Caco-2 (cell line): ENCODE data around the gene NOPCHAP1. TPM values are rescaled to one million over a fixed set of nuclear protein-coding genes. Genes with fewer than 3 reads are reported as not detected.

ENCODE experiments used
- BruUV-seq: library from RNA; stranded (reverse); fragments of 400-500 nt; replicated peaks from 2 replicates; lab custom pipeline; 2021; lab: Mats Ljungman, UMichigan
- CTCF ChIA-PET: fragments of 300-600 bp; sonication (Branson Sonifier 250); formaldehyde crosslinking; loops from one replicate; lab custom pipeline; 2022; ENCODE audit warnings: antibody characterized with exemption; lab: Charles Lee
- POLR2A ChIA-PET: fragments of 300-600 bp; sonication (Branson Sonifier 250); formaldehyde crosslinking; loops from one replicate; lab custom pipeline; 2022; ENCODE audit warnings: antibody characterized with exemption; lab: Charles Lee
- DNase-seq, 2 experiments: peaks; one replicate each; pipeline versions ENCODE4 v3.0.0 to v3.0.0-alpha.2; 2020 to 2022
- H3K27me3 ChIP-seq: replicated peaks from 2 replicates; pipeline ENCODE4 v1.6.0; 2011; ENCODE audit warnings: low read length; ENCODE audit not compliant: control insufficient read depth, insufficient read depth
- H3K36me3 ChIP-seq: 2 replicates; pipeline ENCODE4 v1.5.1; 2011; ENCODE audit warnings: low read length; ENCODE audit not compliant: control insufficient read depth, insufficient read depth
- H3K4me1 ChIP-seq: fragments of 250-450 bp; sonication (Bioruptor Pico); 2 replicates; pipeline ENCODE4 v1.5.1; 2020; ENCODE audit warnings: mild to moderate bottlenecking
- H3K4me3 ChIP-seq: 2 replicates; pipeline ENCODE4 v1.5.1; 2011; ENCODE audit warnings: low read depth, mild to moderate bottlenecking, control low read depth, low read length
- H3K9me3 ChIP-seq: fragments of 250-450 bp; sonication (Bioruptor Pico); 2 replicates; pipeline ENCODE4 v1.5.1; 2020; ENCODE audit warnings: mild to moderate bottlenecking, moderate library complexity
- H3K27ac Mint-ChIP-seq: one replicate; pipeline ENCODE4 v1.8.0; 2022; ENCODE audit warnings: mixed read lengths; ENCODE audit not compliant: unreplicated experiment
- H3K27me3 Mint-ChIP-seq: one replicate; pipeline ENCODE4 v1.8.0; 2022; ENCODE audit warnings: mixed read lengths; ENCODE audit not compliant: insufficient read depth, unreplicated experiment
- H3K36me3 Mint-ChIP-seq: one replicate; pipeline ENCODE4 v1.8.0; 2022; ENCODE audit warnings: mild to moderate bottlenecking, mixed read lengths; ENCODE audit not compliant: insufficient read depth, unreplicated experiment
- H3K4me1 Mint-ChIP-seq: one replicate; pipeline ENCODE4 v1.8.0; 2022; ENCODE audit warnings: low read depth, mixed read lengths; ENCODE audit not compliant: unreplicated experiment
- H3K4me3 Mint-ChIP-seq: one replicate; pipeline ENCODE4 v1.8.0; 2022; ENCODE audit warnings: mild to moderate bottlenecking, moderate library complexity, mixed read lengths; ENCODE audit not compliant: unreplicated experiment
- H3K9me3 Mint-ChIP-seq: one replicate; pipeline ENCODE4 v1.8.0; 2022; ENCODE audit warnings: mixed read lengths; ENCODE audit not compliant: unreplicated experiment
- CTCF ChIP-seq, 2 experiments: fragments of 200-600 bp in 1 of 2; IDR thresholded peaks; 1 replicate in 1 of 2; 2 replicates in 1 of 2; pipeline versions ENCODE4 v1.5.1 to v1.8.0; 2011 to 2022; ENCODE audit warnings: antibody characterized with exemption in 1 of 2, control low read depth in 1 of 2, inconsistent platforms in 1 of 2, low read depth in 1 of 2, low read length in 1 of 2, mild to moderate bottlenecking in 1 of 2, moderate library complexity in 1 of 2; ENCODE audit not compliant: insufficient read depth in 1 of 2, severe bottlenecking in 1 of 2, unreplicated experiment in 1 of 2
- intact Hi-C: fragments of 100-400 bp; cut with micrococcal nuclease; formaldehyde crosslinking; loops from one replicate; pipeline ENCODE4 v1.10.0; 2022; ENCODE audit not compliant: unreplicated experiment
- total RNA-seq: library from RNA; stranded (reverse); gene quantifications from 2 replicates; pipeline ENCODE4 v1.2.3, GENCODE V29; 2022

NOPCHAP1 gene
- total RNA-seq, 1 experiment from 2014 or later: 23.0 TPM

DNA sequence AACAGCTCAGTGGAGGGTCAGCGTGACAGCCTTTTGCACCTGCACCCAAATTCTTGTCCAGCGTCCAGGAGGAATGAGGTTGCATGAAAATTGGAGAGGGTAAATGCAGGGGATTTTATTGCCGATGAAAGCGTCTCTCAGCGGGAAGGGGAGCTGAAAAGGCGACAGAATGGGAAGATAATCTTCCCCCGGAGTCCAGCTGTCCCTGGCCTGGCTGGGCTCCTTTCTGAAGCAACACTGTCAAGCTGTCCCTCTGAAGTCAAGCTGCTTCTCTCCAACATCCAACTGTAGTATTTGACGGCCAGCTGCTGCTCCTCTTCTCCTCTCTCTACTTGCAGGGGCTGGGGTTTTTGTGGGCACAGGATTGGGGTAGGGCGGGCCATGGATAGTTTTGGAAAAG is 32.7 kb downstream of the NOPCHAP1 start:
- intact Hi-C loops: no loop called here
- no TSS peak for BruUV-seq

DNA sequence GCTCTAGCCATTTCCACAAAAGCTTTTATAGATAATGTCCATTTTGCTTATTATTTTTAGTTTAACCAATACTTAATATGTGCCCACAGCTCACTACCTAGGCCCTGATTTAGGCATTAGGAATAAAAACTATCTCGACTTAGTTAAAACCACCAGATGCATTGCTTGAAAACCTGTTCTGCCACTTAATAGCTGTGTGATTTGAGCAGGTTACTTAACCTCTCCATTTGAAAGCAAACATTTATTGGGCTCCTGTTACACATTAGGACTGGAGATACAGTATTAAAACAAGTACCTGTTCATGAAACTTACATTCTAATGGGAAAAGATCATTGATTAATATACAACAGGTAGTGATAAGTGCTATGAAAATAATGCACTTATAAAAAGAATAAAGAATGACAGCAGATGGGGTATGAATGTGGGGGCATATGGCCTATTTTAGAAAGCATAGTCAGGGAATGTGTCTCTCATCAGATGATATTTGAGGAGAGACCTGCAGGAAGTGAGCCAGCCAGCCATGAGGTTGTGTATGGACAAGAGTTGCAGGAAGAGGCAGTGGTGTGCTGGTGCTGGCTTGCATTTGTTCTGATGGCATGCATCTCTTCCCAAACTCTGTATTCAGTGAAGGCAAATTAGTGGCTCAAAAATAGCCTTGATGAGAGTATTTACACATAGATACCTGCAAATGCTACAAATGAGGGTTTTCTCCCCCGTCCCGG is 34.3 kb downstream of the NOPCHAP1 start:
- H3K9me3 ChIP-seq: no peaks in the 10 kb centered on the region
- ChIA-PET CTCF (no interaction called here), POLR2A (no interaction called here)
- DNase-seq: no peak
- peaks cover 25% of the 10 kb centered on the region for H3K36me3 Mint-ChIP-seq
- H3K27me3 ChIP-seq: no peaks in the 10 kb centered on the region
- BruUV-seq: no TSS peak
- H3K4me3 Mint-ChIP-seq: no peak overlapping the region
- no peak overlapping the region for H3K4me3 ChIP-seq
- peaks cover 14% of the 10 kb centered on the region for H3K4me1 Mint-ChIP-seq
- no peaks in the 10 kb centered on the region for H3K4me1 ChIP-seq
- no peaks in the 10 kb centered on the region for H3K27me3 Mint-ChIP-seq
- TF ChIP-seq CTCF (IDR thresholded peaks at IDR 0.05; ENCODE audit: insufficient read depth in 1 of 2, low read depth in 1 of 2, low read length in 1 of 2, severe bottlenecking in 1 of 2, unreplicated experiment in 1 of 2): no peak
- intact Hi-C loops: no loop called here
- no peak overlapping the region for H3K27ac Mint-ChIP-seq
- no peaks in the 10 kb centered on the region for H3K36me3 ChIP-seq
- no peaks in the 10 kb centered on the region for H3K9me3 Mint-ChIP-seq

More for the DNA sequence above, 32.7 kb downstream of the NOPCHAP1 start:
- Histone ChIP-seq H3K4me3 (no peak overlapping the region), H3K27me3 (no peaks in the 10 kb centered on the region), H3K9me3 (no peaks in the 10 kb centered on the region), H3K36me3 (no peaks in the 10 kb centered on the region), H3K4me1 (no peaks in the 10 kb centered on the region; the same call in 1 of the 2 replicates)
- H3K4me1 Mint-ChIP-seq: peaks cover 14% of the 10 kb centered on the region
- H3K27ac Mint-ChIP-seq: no peak overlapping the region
- H3K27me3 Mint-ChIP-seq: no peaks in the 10 kb centered on the region
- ChIA-PET POLR2A (no interaction called here), CTCF (no interaction called here)
- no peak for DNase-seq
- peaks cover 25% of the 10 kb centered on the region for H3K36me3 Mint-ChIP-seq
- H3K9me3 Mint-ChIP-seq: no peaks in the 10 kb centered on the region
- H3K4me3 Mint-ChIP-seq: no peak overlapping the region
- no peak for TF ChIP-seq CTCF (IDR thresholded peaks at IDR 0.05; ENCODE audit: insufficient read depth in 1 of 2, low read depth in 1 of 2, low read length in 1 of 2, severe bottlenecking in 1 of 2, unreplicated experiment in 1 of 2)

GRCh38 chr12:105024928-105025327 is 38.8 kb downstream of the NOPCHAP1 start:
- no TSS peak for BruUV-seq
- Mint-ChIP-seq H3K9me3 (no peaks in the 10 kb centered on the region), H3K36me3 (peaks cover 21% of the 10 kb centered on the region), H3K4me3 (no peak overlapping the region), H3K4me1 (peaks cover 13% of the 10 kb centered on the region), H3K27me3 (no peaks in the 10 kb centered on the region), H3K27ac (no peak overlapping the region)
- Histone ChIP-seq H3K9me3 (no peaks in the 10 kb centered on the region), H3K27me3 (no peaks in the 10 kb centered on the region), H3K4me1 (no peaks in the 10 kb centered on the region), H3K4me3 (no peak overlapping the region), H3K36me3 (no peaks in the 10 kb centered on the region)
- no peak for TF ChIP-seq CTCF (IDR thresholded peaks at IDR 0.05; ENCODE audit: insufficient read depth in 1 of 2, low read depth in 1 of 2, low read length in 1 of 2, severe bottlenecking in 1 of 2, unreplicated experiment in 1 of 2)
- ChIA-PET CTCF (no interaction called here), POLR2A (interaction anchor here (0.6 kb wide), 1 partner anchor 145 kb away, joined by 3 read pairs; no protein-coding TSS in a partner anchor)
- no peak for DNase-seq
- intact Hi-C loops: no loop called here
